SK-N-SH (cell line): ENCODE results near the gene CTTN. TPM values are rescaled to one million over a fixed set of nuclear protein-coding genes. Genes with fewer than 3 reads are reported as not detected.

ENCODE experiments used
- CTCF ChIA-PET: fragments of 300-600, 350-600 bp; formaldehyde crosslinking; extraction: SDS; loops from one replicate; lab custom pipeline; 2021; lab: Yijun Ruan, JAX
- POLR2A ChIA-PET: fragments of 350-600 bp; sonication (Branson Sonifier 250); formaldehyde crosslinking; extraction: SDS; loops from one replicate; lab custom pipeline; 2020; ENCODE audit warnings: antibody characterized with exemption, inconsistent platforms; lab: Yijun Ruan, JAX
- DNase-seq: peaks from one replicate; pipeline ENCODE4 v3.0.0; 2012
- H2AFZ ChIP-seq: fragments of 200-600 bp; sonication (generic); 2 replicates; pipeline ENCODE4 v1.8.1; 2016; ENCODE audit warnings: antibody characterized with exemption, mild to moderate bottlenecking, low read depth
- H3F3A ChIP-seq: fragments of 200-600 bp; sonication (generic); replicated peaks from 2 replicates; pipeline ENCODE3; 2016; ENCODE audit warnings: antibody characterized with exemption, mild to moderate bottlenecking; ENCODE audit not compliant: insufficient read depth
- H3K27ac ChIP-seq, 2 experiments: fragments of 200-500 bp in 1 of 2; fragments of 200-600 bp in 1 of 2; sonication (Bioruptor generic) in 1 of 2; sonication (generic), shearing (Covaris generic) in 1 of 2; 2 replicates each; pipeline versions ENCODE4 v1.5.1 to v1.6.1; 2014 to 2016; ENCODE audit warnings: low read depth in 2 of 2, inconsistent platforms in 1 of 2, low read length in 1 of 2, mild to moderate bottlenecking in 1 of 2, mixed read lengths in 1 of 2
- H3K27me3 ChIP-seq: fragments of 200-600 bp; sonication (generic), shearing (Covaris generic); 2 replicates; pipeline ENCODE4 v1.6.1; 2016; ENCODE audit warnings: mixed run types; ENCODE audit not compliant: insufficient read depth
- H3K36me3 ChIP-seq, 2 experiments: fragments of 200-500 bp in 1 of 2; fragments of 200-600 bp in 1 of 2; sonication (Bioruptor generic) in 1 of 2; sonication (generic) in 1 of 2; replicated peaks in 1 of 2; 2 replicates each; pipeline versions ENCODE3 to v1.5.1; 2014 to 2016; ENCODE audit warnings: low read length in 1 of 2, mild to moderate bottlenecking in 1 of 2; ENCODE audit not compliant: insufficient read depth in 2 of 2, control insufficient read depth in 1 of 2
- H3K4me1 ChIP-seq, 2 experiments: fragments of 200-500 bp in 1 of 2; fragments of 200-600 bp in 1 of 2; sonication (Bioruptor generic) in 1 of 2; sonication (generic), shearing (Covaris generic) in 1 of 2; 2 replicates each; pipeline versions ENCODE4 v1.5.1 to v1.6.1; 2014 to 2016; ENCODE audit warnings: low read depth in 1 of 2, low read length in 1 of 2, mixed run types in 1 of 2; ENCODE audit not compliant: insufficient read depth in 2 of 2, control insufficient read depth in 1 of 2
- H3K4me2 ChIP-seq: fragments of 200-600 bp; sonication (generic), shearing (Covaris generic); 2 replicates; pipeline ENCODE4 v1.6.1; 2017; ENCODE audit warnings: mixed run types
- H3K4me3 ChIP-seq, 2 experiments: fragments of 200-500 bp in 1 of 2; fragments of 200-600 bp in 1 of 2; sonication (Bioruptor generic) in 1 of 2; sonication (generic), shearing (Covaris generic) in 1 of 2; 2 replicates each; pipeline versions ENCODE4 v1.5.1 to v1.8.1; 2014 to 2016; ENCODE audit warnings: low read depth in 2 of 2, inconsistent platforms in 1 of 2, low read length in 1 of 2, mild to moderate bottlenecking in 1 of 2, mixed read lengths in 1 of 2, moderate library complexity in 1 of 2
- H3K79me2 ChIP-seq: fragments of 200-600 bp; sonication (generic); 2 replicates; pipeline ENCODE4 v1.8.1; 2017; ENCODE audit warnings: mild to moderate bottlenecking; ENCODE audit not compliant: insufficient read depth
- H3K9ac ChIP-seq: fragments of 200-600 bp; sonication (generic); 2 replicates; pipeline ENCODE4 v1.6.1; 2017; ENCODE audit warnings: mixed run types
- H3K9me2 ChIP-seq: fragments of 200-600 bp; sonication (generic); 2 replicates; pipeline ENCODE4 v1.6.1; 2017; ENCODE audit warnings: mixed run types
- H3K9me3 ChIP-seq: fragments of 200-600 bp; sonication (generic); 2 replicates; pipeline ENCODE4 v1.6.1; 2017; ENCODE audit warnings: mixed run types, mild to moderate bottlenecking, moderate library complexity
- H4K20me1 ChIP-seq: fragments of 200-600 bp; sonication (generic); 2 replicates; pipeline ENCODE4 v1.6.1; 2017; ENCODE audit warnings: mild to moderate bottlenecking, mixed run types; ENCODE audit not compliant: insufficient read depth
- EP300 ChIP-seq, 2 experiments: IDR thresholded peaks; 2 replicates each; pipeline versions ENCODE4 v1.4.0 to v1.6.1; 2012; ENCODE audit warnings: borderline replicate concordance in 1 of 2, low read depth in 1 of 2, low read length in 1 of 2
- GATA2 ChIP-seq: sonication (generic); formaldehyde crosslinking; IDR thresholded peaks from 2 replicates; pipeline ENCODE4 v1.5.0; 2020; ENCODE audit warnings: mild to moderate bottlenecking, missing genetic modification reagents
- IRF3 ChIP-seq: fragments of 150-350 bp; IDR thresholded peaks from 2 replicates; pipeline ENCODE4 v1.6.1; 2016; ENCODE audit warnings: mild to moderate bottlenecking, low read depth, low read length
- MXI1 ChIP-seq: IDR thresholded peaks from 2 replicates; pipeline ENCODE4 v1.6.1; 2012; ENCODE audit warnings: mild to moderate bottlenecking, low read depth, low read length, improper control_type of control experiment
- POLR2AphosphoS5 ChIP-seq: IDR thresholded peaks from 2 replicates; pipeline ENCODE4 v1.6.1; 2012; ENCODE audit warnings: low read depth, low read length
- RCOR1 ChIP-seq: fragments of 150-350 bp; IDR thresholded peaks from 2 replicates; pipeline ENCODE4 v1.6.1; 2017; ENCODE audit warnings: antibody characterized with exemption, low read length
- RXRA ChIP-seq: IDR thresholded peaks from 2 replicates; pipeline ENCODE4 v1.4.0; 2012; ENCODE audit warnings: low read depth, mild to moderate bottlenecking, borderline replicate concordance
- TAF1 ChIP-seq: IDR thresholded peaks from 2 replicates; pipeline ENCODE4 v1.6.1; 2012; ENCODE audit warnings: low read depth, mild to moderate bottlenecking, low read length, moderate library complexity, borderline replicate concordance
- USF1 ChIP-seq: IDR thresholded peaks from 2 replicates; pipeline ENCODE4 v1.4.0; 2012; ENCODE audit warnings: low read depth, borderline replicate concordance
- ZBTB33 ChIP-seq: IDR thresholded peaks from 2 replicates; pipeline ENCODE4 v1.4.0; 2012; ENCODE audit warnings: low read depth, borderline replicate concordance
- WGBS: methylation state at CpG from one replicate; pipeline ENCODE4 v1.1.6; 2017; ENCODE audit warnings: low lambda C conversion rate; 5-methylcytosine and 5-hydroxymethylcytosine counted together
- polyA plus RNA-seq, 3 experiments: library from polyadenylated mRNA; depleted of rRNA; stranded (reverse); fragments of >200 nt; gene quantifications; 2 replicates each; pipeline ENCODE4 v1.2.3, GENCODE V29; 2012

Gene CTTN
- polyA plus RNA-seq, 1 of the 3 experiments (the other 2 are of a cell fraction): 243 TPM

GRCh38 chr11:70429428-70429705 lies 31.0 kb downstream of the CTTN start:
- TF ChIP-seq MXI1 (no peak), RXRA (no peak), IRF3 (no peak), RCOR1 (no peak), ZBTB33 (no peak), POLR2AphosphoS5 (no peak)
- no peak overlapping the region for H2AFZ ChIP-seq
- H3F3A ChIP-seq: no peaks in the 10 kb centered on the region
- no peak overlapping the region for H3K27ac ChIP-seq
- WGBS: 83% methylated on average over 1 of the region's 8 CpGs
- POLR2A ChIA-PET: no interaction called here
- no peaks in the 10 kb centered on the region for H3K9me2 ChIP-seq
- no peaks in the 10 kb centered on the region for H3K27me3 ChIP-seq
- H3K4me1 ChIP-seq: no peaks in the 10 kb centered on the region
- H3K9ac ChIP-seq: no peak overlapping the region
- H4K20me1 ChIP-seq: peaks cover 11% of the 10 kb centered on the region; the same call in 1 of the 2 replicates
- H3K4me2 ChIP-seq: no peak overlapping the region
- no peak overlapping the region for H3K4me3 ChIP-seq
- DNase-seq: no peak
- H3K9me3 ChIP-seq: no peaks in the 10 kb centered on the region
- peaks cover 40 to 77% of the 10 kb centered on the region in 2 experiments for H3K36me3 ChIP-seq
- CTCF ChIA-PET: no interaction called here
- peaks cover 6% of the 10 kb centered on the region; the same call in 1 of the 2 replicates for H3K79me2 ChIP-seq

- Histone ChIP-seq H3K27ac (no peak overlapping the region), H3K79me2 (peaks cover 5% of the 10 kb centered on the region; the same call in 1 of the 2 replicates), H3K9ac (no peak overlapping the region), H3K4me3 (no peak overlapping the region), H3K9me2 (no peaks in the 10 kb centered on the region), H3K9me3 (no peaks in the 10 kb centered on the region), H3F3A (no peaks in the 10 kb centered on the region), H3K36me3 (peaks cover 40 to 77% of the 10 kb centered on the region in 2 experiments), H2AFZ (no peak overlapping the region), H3K4me1 (no peaks in the 10 kb centered on the region), H3K4me2 (no peak overlapping the region), H4K20me1 (peaks cover 5% of the 10 kb centered on the region; the same call in 1 of the 2 replicates), H3K27me3 (no peaks in the 10 kb centered on the region)
- no peak for DNase-seq
- TF ChIP-seq IRF3 (no peak), TAF1 (no peak), MXI1 (no peak), EP300 (IDR thresholded peaks at IDR 0.05; ENCODE audit: borderline replicate concordance in 1 of 2, low read depth in 1 of 2, low read length in 1 of 2) (no peak), USF1 (no peak), GATA2 (CRISPR knock-in tag) (no peak)
- CTCF ChIA-PET: interaction anchor here (0.6 to 1.0 kb wide), 2 partner anchors 326 to 395 kb away, joined by 3 to 4 read pairs; no protein-coding TSS in a partner anchor
- WGBS: 97% methylated on average over 6 of the region's 11 CpGs
- POLR2A ChIA-PET: no interaction called here
Measured at GRCh38 chr11:70429724-70430521, 31.6 kb downstream of the CTTN start.
